AG09309 (cell line): ENCODE measurements around the gene ACTC1.
"Not testable (repeated sequence)": the region's sequence is repeated elsewhere in the genome, so short reads cannot be mapped to it uniquely, and the experiment has no call there.

Experiments used
- DNase-seq: peaks from one replicate; pipeline ENCODE4 v3.0.0-alpha.2; 2010; ENCODE audit warnings: low read depth
- H3K4me3 ChIP-seq: 2 replicates; pipeline ENCODE4 v1.5.1; 2011; ENCODE audit warnings: mild to moderate bottlenecking, low read depth, low read length, moderate library complexity; ENCODE audit not compliant: control insufficient read depth
- TF ChIP-seq, protein P1 (sequence below): IDR thresholded peaks from 2 replicates; pipeline ENCODE4 v1.5.1; 2011; ENCODE audit warnings: mild to moderate bottlenecking, low read depth, low read length, inconsistent platforms; ENCODE audit not compliant: insufficient read depth, control insufficient read depth; ENCODE audit errors: missing control alignments

ACTC1 gene

DNA sequence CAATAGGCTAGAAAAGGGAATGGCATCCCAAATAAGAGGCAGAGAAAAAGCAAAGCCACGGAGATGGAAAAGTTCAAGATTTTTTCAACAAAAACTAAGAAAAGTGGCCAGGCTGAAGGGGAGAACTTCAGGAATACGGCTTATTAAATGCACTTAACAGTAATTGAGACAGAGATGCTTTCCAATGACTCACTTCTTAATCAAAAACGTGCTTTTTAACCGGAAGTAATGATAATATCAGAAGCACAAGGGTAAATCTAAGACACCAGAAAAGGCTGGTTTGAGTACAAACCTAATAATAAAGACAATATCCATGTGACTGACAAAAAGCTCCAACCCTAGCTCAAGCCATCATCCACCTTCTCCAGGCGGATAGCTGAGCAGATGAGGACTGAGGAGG, 24.8 kb upstream of the ACTC1 start:
- TF ChIP-seq, protein P1, sequence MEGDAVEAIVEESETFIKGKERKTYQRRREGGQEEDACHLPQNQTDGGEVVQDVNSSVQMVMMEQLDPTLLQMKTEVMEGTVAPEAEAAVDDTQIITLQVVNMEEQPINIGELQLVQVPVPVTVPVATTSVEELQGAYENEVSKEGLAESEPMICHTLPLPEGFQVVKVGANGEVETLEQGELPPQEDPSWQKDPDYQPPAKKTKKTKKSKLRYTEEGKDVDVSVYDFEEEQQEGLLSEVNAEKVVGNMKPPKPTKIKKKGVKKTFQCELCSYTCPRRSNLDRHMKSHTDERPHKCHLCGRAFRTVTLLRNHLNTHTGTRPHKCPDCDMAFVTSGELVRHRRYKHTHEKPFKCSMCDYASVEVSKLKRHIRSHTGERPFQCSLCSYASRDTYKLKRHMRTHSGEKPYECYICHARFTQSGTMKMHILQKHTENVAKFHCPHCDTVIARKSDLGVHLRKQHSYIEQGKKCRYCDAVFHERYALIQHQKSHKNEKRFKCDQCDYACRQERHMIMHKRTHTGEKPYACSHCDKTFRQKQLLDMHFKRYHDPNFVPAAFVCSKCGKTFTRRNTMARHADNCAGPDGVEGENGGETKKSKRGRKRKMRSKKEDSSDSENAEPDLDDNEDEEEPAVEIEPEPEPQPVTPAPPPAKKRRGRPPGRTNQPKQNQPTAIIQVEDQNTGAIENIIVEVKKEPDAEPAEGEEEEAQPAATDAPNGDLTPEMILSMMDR = no peak
- DNase-seq = no peak
- H3K4me3 ChIP-seq = no peak overlapping the region

DNA sequence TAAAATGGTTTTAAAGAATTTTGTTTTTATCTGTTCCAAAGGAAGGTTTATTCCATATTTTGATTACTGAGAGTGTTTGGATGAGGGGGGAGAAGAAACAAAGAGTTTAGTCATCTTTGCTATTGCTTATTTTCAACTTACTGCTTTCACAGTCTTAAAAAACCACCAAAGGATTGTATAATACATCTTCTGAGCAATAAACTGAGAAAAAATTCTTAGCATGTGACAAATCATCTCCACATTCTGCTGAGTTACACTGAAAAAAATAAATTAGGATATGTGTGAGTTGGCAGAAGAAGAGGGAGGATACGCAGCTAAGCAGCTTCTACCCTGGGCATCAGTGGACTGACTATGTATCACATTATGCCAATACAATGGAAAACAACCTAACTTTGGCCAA, 23.2 kb upstream of the ACTC1 start:
- DNase-seq = peak; percentile 29
- TF ChIP-seq, protein P1 = no peak
- no peak overlapping the region for H3K4me3 ChIP-seq

DNA sequence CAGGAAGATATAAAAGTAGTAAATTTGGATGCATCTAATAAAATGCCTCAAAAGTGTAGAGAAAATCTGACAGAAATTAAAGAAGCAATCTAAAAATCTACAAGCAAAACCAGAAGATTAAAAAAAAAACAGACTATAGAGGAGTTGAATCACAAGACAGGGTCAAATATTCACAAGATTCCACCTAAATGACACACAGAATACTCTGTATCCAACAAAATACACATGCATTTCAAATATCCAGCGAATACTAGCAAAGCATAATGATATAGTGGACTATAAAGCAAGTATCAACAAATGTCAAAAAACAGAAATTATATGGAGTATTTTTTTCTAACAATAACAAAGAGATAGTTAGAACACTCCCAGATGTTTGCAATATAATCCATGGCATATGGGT, 20.5 kb upstream of the ACTC1 start:
- no peak for DNase-seq
- no peak overlapping the region for H3K4me3 ChIP-seq
- TF ChIP-seq, protein P1 = no peak

DNA sequence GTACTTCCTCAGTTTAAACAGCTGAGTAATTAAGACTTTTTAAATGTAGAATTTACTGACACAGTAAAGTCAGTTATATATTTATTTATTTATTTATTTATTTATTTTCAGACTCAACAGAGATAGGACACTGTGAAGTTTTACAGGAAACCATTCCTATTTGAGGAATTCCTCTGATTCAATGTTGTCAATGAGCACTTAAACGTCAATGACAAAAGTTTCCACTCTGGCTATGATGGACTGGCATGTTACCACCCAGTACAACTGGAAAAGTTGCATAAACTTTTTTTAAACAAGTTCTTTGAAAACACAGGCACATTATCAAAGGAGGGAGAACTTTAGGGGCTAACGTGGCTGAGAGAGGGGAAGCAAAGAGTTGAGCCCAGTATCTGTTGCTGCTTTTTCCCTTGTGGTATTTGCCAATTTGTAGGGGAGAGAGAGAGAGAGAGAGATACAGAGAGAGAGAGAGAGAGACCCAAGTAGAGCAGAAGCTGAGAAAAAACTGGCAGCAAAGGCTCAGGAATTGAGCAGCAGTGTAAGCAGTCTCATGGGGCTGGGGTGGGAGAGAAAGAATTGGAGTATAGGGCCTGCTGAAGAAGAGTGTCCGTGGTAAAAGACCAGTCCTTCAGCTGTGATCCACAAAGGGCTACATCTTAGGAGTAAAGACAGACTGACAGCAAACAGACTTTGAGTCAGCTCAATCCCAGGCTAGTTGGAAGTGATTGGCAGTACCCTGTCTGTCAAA, 18.3 kb upstream of the ACTC1 start:
- H3K4me3 ChIP-seq = no peak overlapping the region
- TF ChIP-seq, protein P1 = no peak
- no peak for DNase-seq

DNA sequence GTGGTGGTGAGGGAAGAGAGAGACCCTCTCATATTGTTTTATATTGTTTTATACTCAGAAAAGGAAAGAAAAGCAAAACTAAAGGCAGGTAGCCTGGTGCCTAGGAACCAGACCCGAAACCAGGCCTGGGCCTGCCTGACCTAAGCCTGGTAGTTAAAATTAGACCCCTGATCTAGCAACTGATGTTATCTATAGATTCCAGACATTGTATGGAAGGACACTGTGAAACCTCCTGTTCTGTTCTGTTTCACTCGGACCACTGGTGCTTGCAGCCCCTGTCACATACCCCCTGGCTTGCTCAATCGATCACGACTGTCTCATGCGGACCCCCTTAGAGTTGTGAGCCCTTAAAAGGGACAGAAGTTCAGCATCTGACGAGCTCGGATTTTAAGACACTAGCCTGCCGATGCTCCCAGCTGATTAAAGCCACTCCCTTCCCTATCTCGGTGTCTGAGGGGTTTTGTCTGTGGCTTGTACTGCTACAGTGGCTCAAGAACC, 17.6 kb upstream of the ACTC1 start:
- not testable (repeated sequence) for DNase-seq, H3K4me3 ChIP-seq

DNA sequence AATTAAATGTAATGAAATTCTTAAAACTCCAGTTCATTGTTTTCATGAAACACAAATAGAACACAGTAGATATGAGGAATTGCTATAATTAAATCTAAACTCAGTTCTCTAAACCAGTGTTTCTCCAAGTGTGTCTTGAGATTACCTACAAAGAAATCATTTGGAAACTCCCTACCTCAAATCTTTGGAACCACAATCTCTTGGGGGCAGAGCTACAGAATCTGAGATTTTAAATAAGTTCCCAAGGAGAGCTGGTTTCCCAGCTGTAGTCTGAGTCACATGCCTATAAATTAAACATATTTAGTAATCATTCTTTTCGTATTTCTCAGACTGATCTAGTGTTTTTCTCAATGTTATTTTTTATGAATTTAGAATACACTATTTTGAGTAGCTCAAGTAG, 17.0 kb upstream of the ACTC1 start:
- TF ChIP-seq, protein P1 = no peak

DNA sequence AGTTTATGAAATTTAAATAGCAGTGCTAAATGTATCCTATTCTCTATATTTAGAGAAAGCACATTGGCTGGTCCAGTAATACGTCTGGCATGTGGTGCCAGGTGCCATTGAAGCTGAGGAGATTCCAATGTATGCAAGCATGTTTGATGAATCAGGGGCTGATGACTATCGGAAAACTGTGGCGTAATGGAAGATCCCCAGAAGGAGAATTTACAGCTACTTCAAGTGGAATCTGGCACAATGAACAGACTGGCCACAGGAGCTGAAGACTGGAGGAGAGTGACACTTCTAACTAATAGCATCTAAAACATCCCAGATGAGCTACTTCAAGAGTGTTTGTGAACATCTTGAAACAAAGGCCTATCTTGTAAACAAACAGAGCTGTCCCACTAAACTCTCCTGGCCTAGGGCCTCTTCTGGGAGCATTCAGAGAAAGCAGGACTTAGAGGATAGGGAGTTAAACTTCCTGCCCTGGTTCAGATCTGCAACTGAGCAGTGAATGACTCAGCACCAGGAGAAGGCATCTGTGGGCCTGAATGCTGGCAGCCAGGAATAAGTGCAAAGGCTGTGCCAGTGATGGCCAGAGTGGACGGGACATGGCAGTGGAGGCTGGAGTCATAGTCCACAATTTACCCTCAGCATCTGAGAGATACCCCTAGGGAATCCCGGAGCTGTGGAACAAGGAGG, 15.2 kb upstream of the ACTC1 start:
- TF ChIP-seq, protein P1 = no peak
- no peak overlapping the region for H3K4me3 ChIP-seq
- peak; percentile 93 for DNase-seq

More for the DNA sequence above, 17.0 kb upstream of the ACTC1 start:
- DNase-seq = peak; percentile 46
- H3K4me3 ChIP-seq = no peak overlapping the region
